Fibroblast of pulmonary artery (primary cell): Measurements from ENCODE around the gene ITFG2.

Experiments used
- DNase-seq: peaks from one replicate; pipeline ENCODE4 v3.0.0-alpha.2; 2010; ENCODE audit warnings: low read depth
- H3K4me3 ChIP-seq: replicated peaks from 2 replicates; pipeline ENCODE4 v1.5.1; 2011; ENCODE audit warnings: low read depth, mild to moderate bottlenecking, control low read depth, low read length, moderate library complexity
- TF ChIP-seq, protein P1 (sequence below): IDR thresholded peaks from 2 replicates; pipeline ENCODE4 v1.5.1; 2011; ENCODE audit warnings: mild to moderate bottlenecking, control low read depth, low read length, inconsistent platforms; ENCODE audit errors: missing control alignments

The ITFG2 gene

DNA sequence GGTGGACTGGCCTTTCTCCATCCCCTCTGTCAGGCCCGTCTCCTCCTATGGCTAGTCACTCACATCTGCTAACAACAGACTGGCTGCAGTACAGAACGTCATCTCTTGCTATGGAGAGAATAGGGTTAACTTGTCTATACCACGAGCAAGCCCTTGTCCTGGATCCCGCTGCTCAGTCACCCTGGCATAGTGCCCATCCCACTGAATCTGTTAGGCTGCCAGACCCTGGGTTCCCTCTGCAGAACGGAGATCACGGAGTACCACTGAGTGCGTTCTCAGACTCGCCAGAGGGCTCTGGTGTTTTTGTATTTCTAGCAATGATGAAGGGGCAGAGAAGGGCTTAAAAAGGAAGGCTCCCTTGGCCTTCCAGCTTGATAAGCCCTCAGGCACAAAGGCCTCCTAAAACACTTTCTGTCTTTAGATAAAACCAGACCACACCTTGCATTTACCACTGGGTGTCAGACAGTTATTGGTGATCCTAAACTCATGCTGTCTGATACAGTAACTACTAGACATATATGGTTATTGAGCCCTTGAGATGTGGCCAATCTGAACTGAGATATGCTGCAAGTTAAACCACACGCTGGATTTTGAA lies 28.7 kb downstream of the ITFG2 start:
- no peak overlapping the region for H3K4me3 ChIP-seq
- no peak for DNase-seq
- TF ChIP-seq, protein P1, sequence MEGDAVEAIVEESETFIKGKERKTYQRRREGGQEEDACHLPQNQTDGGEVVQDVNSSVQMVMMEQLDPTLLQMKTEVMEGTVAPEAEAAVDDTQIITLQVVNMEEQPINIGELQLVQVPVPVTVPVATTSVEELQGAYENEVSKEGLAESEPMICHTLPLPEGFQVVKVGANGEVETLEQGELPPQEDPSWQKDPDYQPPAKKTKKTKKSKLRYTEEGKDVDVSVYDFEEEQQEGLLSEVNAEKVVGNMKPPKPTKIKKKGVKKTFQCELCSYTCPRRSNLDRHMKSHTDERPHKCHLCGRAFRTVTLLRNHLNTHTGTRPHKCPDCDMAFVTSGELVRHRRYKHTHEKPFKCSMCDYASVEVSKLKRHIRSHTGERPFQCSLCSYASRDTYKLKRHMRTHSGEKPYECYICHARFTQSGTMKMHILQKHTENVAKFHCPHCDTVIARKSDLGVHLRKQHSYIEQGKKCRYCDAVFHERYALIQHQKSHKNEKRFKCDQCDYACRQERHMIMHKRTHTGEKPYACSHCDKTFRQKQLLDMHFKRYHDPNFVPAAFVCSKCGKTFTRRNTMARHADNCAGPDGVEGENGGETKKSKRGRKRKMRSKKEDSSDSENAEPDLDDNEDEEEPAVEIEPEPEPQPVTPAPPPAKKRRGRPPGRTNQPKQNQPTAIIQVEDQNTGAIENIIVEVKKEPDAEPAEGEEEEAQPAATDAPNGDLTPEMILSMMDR = no peak

DNA sequence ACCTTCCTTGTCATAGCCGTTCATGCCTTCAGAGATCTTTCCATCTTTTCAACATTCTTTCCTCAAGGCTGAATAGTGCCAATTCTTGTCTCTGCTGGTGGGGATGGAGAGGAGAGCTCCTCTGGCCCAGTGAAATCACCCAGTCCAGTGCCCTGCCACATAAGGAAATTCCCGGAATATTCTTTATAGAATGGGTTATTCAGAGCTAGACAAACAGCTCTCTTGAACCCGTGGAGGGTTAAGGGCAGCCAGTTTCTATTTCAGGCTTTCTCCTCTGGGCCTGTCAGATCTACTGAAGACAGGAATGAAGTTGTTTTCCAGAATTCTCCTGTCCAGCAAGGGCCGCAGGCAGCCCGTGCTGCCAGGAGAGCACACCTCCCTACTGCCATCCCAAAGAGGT lies 30.5 kb downstream of the ITFG2 start:
- TF ChIP-seq, protein P1 = no peak

DNA sequence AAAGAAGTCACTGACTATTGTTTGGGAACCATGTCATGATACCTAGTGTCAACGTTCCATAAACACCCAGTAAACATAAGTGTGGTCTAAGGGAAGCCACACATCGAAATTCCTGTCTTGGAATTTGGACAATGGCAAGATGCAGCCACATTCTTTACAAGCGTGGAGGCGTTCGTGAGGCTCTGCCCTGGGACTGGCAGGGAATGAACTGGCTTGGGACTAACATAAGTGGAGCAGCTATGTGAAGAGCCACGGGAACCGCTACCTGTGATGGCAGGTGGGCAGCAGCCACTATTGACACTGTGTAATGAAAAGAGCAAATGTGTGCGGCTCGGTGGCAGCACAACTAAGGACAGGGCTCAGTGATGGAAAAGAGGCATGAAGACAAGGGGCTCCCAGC lies 32.3 kb downstream of the ITFG2 start:
- DNase-seq = peak; percentile 18
- TF ChIP-seq, protein P1 = no peak
- no peak overlapping the region for H3K4me3 ChIP-seq

More for the DNA sequence above, 30.5 kb downstream of the ITFG2 start:
- DNase-seq = no peak
- no peak overlapping the region for H3K4me3 ChIP-seq

DNA sequence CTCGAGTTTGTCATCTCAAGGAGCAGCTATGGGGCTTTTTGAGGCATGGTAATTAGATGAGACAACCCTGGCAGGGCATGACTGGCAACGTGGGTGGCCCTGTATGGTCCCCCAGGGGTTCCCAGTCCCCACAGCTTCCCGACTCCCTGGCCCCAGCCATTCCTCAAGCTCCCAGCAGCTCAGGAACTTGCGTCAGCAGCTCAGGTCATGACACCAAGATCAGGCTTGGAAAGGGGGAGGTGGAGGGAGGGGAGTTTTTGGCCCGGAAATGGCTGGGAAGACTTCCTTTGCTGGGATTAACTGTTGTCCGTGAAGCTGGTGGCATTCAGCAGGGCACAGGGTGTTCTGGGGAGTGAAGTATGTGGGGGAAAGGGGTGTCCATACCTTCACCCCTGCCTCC lies 32.8 kb downstream of the ITFG2 start:
- H3K4me3 ChIP-seq = no peak overlapping the region
- TF ChIP-seq, protein P1 = no peak
- peak; percentile 84 for DNase-seq

DNA sequence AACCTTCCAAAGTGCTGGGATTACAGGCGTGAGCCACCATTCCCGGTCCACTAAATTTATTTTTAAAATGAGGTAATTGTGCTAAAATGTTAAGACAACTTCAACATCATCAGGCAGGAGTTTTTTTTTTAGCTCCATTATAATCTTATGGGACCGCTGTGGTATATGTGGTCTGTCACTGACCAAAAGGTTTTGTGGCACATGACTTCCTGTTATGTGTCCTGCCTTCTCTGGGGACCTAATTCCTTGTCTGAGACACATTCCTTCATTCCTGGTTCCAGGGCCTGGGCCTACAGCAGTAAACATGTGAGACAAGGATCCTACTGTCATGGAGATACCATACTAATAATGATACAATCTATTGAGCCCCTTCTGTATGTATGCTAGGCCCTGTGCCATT lies 39.5 kb downstream of the ITFG2 start:
- no peak overlapping the region for H3K4me3 ChIP-seq
- DNase-seq = no peak
- TF ChIP-seq, protein P1 = no peak

DNA sequence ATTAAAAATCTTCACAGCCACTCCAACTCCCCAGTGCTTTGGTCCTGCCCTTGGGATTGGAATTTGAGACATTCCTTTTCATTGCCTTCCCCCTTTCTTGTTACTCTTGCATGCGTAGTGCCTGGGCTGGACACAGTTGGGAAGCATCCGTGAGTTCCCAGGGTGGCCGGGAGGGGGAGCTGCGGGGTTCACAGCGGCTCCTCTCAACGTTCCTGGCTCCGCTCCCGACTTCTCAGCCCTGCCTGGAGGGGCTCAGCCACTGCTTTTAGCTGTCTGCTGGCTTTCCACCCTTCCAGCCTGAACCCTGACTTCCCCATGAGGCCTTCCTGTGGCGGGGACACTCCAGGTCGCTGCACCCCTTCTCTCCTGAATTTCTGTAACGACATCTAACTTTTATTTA lies 41.2 kb downstream of the ITFG2 start:
- H3K4me3 ChIP-seq = no peak overlapping the region
- TF ChIP-seq, protein P1 = peak; percentile 95
- DNase-seq = peak; percentile 82
